Right renal cortex interstitium (tissue), 3 donors: ENCODE results near the gene KIF6. TPM values are rescaled to one million over a fixed set of nuclear protein-coding genes. Genes with fewer than 3 reads are reported as not detected.

ENCODE experiments used
- DNase-seq, 3 donors: peaks; one replicate each; pipeline ENCODE4 v3.0.0-alpha.2; 2013; ENCODE audit warnings: low read depth in 3 of 3, low spot score in 2 of 3
- polyA plus RNA-seq, 3 donors: library from polyadenylated mRNA; unstranded; fragments of 120-200 nt; gene quantifications; one replicate each; pipeline ENCODE4 v1.2.1, GENCODE V29; 2013; ENCODE audit not compliant: insufficient read length in 3 of 3

KIF6 gene
- polyA plus RNA-seq, 3 donors: 3.9 to 4.7 (median 4.4) TPM

DNA sequence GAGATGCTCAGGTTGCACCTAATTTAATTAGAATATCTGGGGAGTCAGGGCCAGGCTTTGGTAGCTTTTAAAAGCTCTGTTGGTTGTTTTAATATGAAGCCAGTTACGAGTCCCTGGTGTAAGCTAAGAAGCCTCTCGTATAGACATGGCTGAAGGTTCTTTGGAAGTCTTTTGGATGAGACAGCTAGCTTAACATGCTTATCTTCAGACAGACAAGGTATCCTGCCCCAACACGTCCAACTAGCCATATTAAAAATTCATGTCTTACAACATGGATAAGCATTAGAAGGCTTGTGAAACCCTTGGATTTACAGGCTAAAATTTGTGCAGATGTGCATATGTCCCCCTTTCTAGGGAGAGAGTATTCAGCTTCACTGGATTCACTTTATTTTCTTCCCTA, 297.1 kb downstream of the KIF6 start:
- no peak for DNase-seq

GRCh38 chr6:39426073-39426456, 299.1 kb downstream of the KIF6 start:
- DNase-seq: no peak

DNA sequence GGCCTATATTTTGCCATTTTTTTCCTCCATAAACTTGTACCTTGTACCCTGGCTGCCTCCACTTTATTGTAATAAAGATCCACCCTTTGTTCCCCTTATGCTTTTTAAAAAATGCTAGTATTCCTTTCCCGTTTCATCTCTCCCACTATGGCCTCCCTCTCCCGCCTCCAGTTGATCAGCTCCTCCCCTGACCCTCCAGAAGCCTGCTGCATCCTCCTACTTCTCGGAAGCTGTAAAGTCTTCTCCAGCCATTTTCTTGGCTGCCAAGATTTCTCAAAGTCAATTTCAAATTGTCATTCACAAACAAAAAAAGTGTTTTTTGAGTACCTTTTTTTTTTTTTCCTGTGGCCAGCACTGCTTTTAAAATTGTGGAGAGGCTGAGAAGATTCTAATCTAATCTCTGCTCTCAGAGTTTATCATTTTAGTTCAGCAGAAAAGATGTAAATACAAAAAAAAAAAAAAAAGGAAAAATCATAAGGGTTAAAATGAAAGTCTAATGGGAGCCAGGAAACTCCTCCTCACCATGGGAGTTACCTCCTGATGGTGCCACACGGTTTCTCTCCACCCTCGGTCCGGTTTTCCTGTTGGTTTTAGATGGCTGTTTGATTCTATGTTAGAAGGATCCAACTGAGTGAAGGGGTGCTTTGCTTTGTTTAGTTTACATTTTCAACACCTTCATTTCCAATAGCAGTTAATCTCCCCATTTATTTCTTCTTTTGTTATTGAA, 299.7 kb downstream of the KIF6 start:
- DNase-seq: no peak

DNA sequence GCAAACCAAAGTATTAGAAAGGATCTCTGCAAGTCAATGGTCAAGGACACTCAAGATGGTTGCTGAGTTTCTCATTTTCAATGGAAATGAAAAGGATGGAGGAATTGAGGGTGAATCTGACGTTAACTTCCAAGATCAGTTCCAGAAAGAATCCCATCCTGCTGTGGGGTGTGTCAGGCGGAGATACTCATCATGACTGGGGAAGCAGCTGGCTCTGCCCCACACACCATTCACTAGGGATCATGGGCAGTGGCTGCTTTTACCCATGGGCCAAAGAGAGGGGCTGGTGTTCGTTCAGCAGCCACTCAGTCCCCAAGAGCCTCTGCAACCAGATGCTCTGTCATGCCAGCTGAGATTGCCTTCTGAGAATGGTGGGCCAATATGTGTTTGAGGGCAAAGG, 300.4 kb downstream of the KIF6 start:
- no peak for DNase-seq

DNA sequence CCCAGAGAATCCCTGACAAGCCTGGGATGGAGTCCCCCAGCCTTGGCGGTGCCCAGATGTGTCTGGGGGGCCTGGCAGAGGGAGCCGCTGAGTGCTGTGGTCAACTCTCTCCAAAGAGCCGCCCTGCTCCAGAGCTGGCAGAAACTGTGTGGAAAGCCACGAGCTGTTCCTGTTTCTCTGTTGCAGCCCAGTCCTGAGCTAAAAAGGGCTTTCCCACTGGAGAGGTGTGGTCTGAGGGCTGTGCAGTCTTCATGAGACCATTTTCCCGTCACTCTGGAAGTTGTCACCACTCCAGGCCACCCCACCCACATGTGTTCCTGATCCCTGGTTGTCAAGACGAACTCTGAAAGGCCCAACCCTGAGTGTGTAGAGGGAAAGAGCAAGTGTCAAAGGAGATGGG, 303.0 kb downstream of the KIF6 start:
- no peak for DNase-seq

DNA sequence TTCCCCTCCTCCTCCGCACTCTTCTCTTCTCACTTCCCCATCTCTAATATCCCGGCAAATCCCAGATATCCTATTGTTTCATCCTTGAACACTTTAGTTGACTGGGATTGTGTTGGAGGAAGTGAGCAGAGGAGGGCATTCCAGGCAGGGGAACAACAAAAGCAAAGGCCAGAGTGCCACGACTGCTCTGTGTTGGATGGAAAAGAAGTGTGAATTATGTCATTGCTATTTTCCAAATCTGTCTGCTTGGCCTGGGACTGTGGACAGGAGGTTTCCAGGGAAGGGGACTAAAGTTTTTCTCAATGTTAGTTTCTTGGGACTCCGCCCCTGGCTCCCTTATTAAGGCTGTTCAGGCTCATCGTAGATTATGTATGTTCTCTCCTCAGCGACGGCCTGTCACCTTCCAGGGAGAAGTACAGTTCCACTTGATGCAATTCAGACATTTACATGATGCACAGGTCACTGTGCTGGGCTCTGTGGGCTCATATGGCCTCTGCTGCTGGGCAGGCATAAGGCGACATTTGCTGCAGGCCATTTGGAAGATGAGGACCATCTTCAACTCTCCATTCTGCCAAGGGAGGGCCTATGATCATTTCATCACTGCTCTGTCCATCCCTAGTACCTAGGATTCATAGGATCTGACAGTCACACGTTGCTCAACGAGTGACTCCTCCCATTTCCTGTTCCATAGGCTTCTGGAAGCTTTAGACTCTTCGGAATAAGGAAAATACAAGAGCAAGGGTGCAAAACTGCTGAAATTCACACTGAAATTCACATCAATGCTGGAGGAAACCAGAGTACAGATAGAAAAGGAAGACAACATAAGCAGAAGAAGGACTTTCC, 303.6 kb downstream of the KIF6 start:
- no peak for DNase-seq

DNA sequence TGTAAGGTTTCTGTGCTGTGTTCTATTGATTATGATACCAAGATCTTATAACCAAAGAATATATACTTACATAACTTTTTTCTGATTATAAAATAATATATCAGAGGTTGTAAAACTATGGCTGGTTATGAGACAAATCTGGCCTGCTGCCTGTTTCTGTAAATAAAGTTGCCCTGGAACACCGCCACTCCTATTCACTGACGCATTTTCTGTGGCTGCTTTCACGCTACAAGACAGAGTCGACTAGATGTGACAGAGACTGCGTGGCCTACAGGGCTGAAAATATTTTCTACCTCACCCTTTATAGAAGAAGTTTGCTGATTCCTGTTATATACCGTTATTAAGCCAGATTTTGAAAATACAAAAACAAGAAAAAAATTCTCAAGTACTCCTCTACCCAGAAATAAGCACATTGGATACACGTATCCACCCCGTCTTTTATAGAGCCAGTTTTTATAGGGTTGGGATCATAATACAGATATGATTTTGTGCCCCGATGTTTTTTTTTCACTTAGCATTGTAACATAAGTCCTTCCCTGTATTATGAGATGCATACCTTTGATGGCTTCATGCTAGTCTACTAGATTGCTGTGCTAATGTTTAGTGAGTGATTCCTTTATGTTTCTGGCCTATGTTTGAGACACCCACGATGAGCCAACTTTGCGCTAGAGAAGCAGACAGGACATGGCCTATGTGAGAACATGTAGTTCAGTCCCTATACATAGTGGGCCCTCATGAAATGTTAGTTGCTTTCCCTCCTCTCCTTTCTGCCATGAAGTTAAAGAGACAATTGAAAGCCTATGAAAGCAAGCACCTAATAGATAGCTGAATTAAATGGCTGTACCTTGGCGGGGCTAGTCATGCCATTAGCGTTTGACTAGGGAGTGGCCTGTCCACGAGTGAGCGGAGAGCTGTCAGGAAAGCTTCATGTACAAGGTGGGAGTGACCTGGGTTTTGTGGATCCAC, 304.6 kb downstream of the KIF6 start:
- no peak for DNase-seq

- no peak for DNase-seq
These were observed 305.6 kb downstream of the KIF6 start for GRCh38 chr6:39419607-39420006.

DNA sequence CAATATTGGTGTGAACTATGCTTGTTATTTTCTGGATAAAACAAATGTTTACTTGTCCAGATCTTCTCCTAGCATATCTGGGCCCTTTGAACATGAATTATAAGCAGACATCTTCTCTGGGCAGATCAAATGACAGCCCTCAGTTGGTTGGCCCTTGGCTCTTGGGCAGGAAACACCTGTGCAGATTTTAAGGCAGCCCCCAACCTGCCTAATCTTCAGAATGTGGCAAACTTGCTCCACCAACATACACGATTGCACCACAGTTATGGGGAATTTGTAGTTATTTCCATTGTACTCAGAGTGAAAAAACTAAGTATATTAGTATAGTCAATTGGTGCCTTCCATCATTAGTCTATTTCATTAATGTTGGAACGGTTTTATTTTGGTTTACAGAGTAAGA, 307.8 kb downstream of the KIF6 start:
- DNase-seq: no peak

DNA sequence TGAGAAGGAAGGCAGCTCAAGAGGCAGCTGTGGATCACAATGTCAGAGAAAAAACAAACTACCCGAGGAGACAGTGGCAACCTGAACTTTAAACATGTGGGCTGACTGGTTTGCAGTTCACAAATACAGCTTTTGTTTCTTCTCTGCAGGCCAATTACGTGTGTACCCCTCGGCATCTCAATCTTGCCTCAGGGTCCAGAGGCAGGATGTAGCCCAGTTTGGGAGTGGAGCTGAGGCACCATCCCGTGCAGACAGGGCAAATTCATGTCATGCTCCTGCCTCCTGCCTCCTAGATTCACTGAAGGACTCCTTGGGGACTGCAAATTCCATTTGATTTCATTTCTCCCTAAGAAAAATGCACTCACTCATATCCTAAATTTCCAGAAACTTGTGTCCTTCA, 308.5 kb downstream of the KIF6 start:
- DNase-seq: no peak

- DNase-seq: no peak
These were observed 309.2 kb downstream of the KIF6 start for GRCh38 chr6:39416026-39416425.

GRCh38 chr6:39415482-39415881, 309.7 kb downstream of the KIF6 start:
- DNase-seq: no peak

- DNase-seq: no peak
These were observed 313.7 kb downstream of the KIF6 start for GRCh38 chr6:39411465-39411864.

- DNase-seq: no peak
These were observed 314.2 kb downstream of the KIF6 start for GRCh38 chr6:39411001-39411400.

GRCh38 chr6:39409889-39410288, 315.3 kb downstream of the KIF6 start:
- DNase-seq: no peak

GRCh38 chr6:39407446-39407993, 317.7 kb downstream of the KIF6 start:
- no peak for DNase-seq

DNA sequence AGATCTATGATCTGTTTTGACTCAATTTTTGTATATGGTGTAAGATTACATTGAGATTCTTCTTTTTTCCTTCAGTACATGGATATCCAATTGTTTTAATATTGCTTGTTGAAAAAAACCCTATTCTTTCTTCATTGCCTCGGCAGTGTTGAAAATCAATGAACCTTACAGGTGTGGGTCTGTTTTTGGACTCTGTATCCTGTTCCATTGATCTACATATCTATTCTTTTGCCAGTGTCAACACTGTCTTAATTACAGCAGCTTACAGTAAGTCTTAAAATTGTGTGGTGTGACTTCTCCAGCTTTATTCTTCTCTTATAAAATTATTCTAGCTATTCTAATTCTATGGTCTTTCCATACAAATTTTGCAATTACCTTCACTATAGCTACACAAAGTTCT, 320.9 kb downstream of the KIF6 start:
- DNase-seq: no peak

DNA sequence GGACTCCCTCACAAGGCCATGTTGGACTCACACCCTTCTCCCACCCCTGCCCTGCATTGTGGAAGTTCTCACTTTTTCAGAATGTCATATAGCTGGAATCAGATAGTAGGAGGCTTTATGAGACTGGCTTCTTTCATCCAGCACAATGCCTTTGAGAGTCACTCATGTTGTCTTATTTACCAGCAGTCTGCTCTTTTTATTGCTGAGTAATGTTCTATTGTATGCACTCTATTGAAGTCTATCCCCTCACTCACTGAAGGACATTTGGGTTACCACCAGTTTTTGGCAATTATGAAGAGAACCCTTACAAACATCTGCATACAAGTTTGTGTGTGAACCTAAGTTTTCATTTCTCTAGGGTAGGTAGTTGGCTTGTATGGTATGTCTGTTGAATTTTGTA, 321.9 kb downstream of the KIF6 start:
- DNase-seq: no peak

DNA sequence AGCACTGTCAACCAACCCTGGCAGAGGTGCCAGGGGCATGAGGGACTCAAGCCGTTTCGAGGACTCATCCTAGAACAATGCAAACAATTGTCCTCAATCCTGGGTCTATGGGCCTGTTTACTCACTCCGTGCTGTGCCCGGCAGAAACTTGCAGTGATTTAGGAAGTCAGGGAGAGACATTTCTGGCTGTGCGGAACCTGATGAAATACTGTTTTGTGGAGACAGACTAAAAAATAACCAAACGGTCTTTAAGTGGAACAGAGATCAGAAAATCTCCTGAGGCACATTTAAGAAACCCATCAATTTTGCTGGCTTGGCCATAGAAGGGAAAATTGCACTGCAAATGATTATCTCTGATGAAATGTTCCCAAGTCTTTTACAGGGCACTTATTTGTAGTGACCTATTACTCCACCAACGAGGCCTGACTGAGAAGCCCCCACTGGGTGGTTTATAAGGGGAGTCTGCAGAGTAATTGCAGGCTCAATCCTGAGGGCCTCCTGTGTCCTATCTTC, 322.9 kb downstream of the KIF6 start:
- DNase-seq: no peak

DNA sequence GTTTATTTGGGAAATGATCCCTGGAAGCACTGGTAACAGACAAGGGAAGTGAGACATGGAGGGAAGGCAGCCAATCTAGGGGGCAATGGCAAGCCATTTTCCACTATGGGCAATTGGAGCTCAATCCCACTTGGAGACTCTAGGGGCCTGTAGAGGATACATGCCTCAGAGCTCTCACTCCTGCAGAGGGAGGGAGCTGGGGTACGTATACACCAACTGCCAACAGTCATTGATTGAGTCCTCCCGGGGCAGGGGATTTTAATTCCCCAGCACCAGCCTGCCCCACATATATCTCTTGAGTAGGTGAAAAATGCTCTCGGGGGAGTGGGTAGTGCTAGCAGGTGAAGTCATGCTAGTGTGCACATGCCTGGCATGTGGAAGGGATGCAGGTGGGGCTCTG, 323.8 kb downstream of the KIF6 start:
- DNase-seq: no peak

DNA sequence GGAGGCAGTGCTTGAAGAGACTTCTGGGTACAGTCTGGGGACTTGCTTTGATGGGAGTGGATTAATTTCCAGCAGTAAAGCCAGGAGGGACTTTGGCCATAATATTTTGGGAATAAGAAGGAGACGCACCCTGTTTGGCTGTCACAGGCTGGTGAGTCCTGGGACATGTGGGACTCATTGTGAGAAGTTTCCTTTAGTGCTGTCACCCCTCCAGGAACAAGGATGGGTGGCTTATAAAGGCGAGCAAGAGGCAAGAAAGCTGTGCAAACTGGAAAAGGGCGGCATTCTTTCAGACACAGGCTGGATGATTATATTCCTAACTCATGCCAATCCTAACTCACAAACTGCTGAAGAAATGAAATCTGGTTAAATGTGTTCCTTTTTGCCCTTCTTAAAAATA, 325.2 kb downstream of the KIF6 start:
- no peak for DNase-seq
